ENCODE measurements around the gene GABRG3.

DNA sequence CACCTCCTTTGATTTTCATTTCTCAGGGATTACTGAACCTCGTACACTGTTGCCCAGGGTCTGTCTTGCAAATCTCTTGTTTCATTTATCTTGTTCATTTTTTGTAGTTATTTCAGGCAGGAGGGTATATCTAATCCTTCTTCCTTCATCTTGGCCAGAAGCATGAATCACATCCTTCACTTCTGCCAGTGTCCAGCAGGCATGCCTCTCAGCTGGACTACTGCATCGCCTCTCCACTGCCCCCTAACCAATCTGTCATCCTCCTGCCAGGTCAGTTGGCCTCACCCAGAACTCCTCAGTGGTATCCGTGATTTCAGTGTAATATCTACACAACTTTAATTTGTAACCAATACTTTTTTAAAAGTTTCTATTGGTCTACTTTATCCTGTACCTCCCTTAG lies 297.9 kb downstream of the GABRG3 start:
- no peak for TF ChIP-seq POLR2A (IDR thresholded peaks at IDR 0.05)
- TF ChIP-seq, protein P1, sequence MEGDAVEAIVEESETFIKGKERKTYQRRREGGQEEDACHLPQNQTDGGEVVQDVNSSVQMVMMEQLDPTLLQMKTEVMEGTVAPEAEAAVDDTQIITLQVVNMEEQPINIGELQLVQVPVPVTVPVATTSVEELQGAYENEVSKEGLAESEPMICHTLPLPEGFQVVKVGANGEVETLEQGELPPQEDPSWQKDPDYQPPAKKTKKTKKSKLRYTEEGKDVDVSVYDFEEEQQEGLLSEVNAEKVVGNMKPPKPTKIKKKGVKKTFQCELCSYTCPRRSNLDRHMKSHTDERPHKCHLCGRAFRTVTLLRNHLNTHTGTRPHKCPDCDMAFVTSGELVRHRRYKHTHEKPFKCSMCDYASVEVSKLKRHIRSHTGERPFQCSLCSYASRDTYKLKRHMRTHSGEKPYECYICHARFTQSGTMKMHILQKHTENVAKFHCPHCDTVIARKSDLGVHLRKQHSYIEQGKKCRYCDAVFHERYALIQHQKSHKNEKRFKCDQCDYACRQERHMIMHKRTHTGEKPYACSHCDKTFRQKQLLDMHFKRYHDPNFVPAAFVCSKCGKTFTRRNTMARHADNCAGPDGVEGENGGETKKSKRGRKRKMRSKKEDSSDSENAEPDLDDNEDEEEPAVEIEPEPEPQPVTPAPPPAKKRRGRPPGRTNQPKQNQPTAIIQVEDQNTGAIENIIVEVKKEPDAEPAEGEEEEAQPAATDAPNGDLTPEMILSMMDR (IDR thresholded peaks at IDR 0.05): no peak

Measured in heart left ventricle (tissue), 13 donors.